HCT116 (cell line): ENCODE measurements around the gene DMD. TPM values are rescaled to one million over a fixed set of nuclear protein-coding genes. Genes with fewer than 3 reads are reported as not detected.

Experiments
- ATAC-seq: fragments of 200-7000 bp; cut with Tn5 transposase; 2 replicates; pipeline ENCODE4 v1.9.1; 2020; ENCODE audit warnings: mild to moderate bottlenecking, moderate library complexity
- BruUV-seq: library from RNA; stranded (reverse); fragments of 400-500 nt; replicated peaks from 2 replicates; lab custom pipeline; 2021; lab: Mats Ljungman, UMichigan
- CTCF ChIA-PET: fragments of 300-600 bp; sonication (Branson Sonifier 250); formaldehyde crosslinking; loops from one replicate; lab custom pipeline; 2021; ENCODE audit warnings: antibody characterized with exemption; lab: Charles Lee
- POLR2A ChIA-PET: fragments of 300-600, 350-600 bp; sonication (Branson Sonifier 250); formaldehyde crosslinking; loops from one replicate; lab custom pipeline; 2021; ENCODE audit warnings: antibody characterized with exemption; lab: Charles Lee
- RAD21 ChIA-PET, 2 experiments: fragments of 300-600 bp; sonication (Branson Sonifier 250); formaldehyde crosslinking; loops; one replicate each; lab custom pipeline; 2023; ENCODE audit warnings: low total read pairs in 2 of 2; ENCODE audit not compliant: uncharacterized antibody in 2 of 2, unreplicated experiment in 2 of 2, low non-redundant PET in 1 of 2; lab: Charles Lee
- DNase-seq: peaks from one replicate; pipeline ENCODE4 v3.0.0-alpha.2; 2010; ENCODE audit warnings: low read depth, low spot score
- H2AFZ ChIP-seq: fragments of 200-600 bp; shearing (Covaris generic), sonication (generic); 2 replicates; pipeline ENCODE4 v1.6.1; 2017; ENCODE audit warnings: low read depth, mixed run types, mixed read lengths, antibody characterized with exemption, low read length; ENCODE audit not compliant: poor library complexity, severe bottlenecking
- H3K27ac ChIP-seq: 2 replicates; pipeline ENCODE4 v1.5.1; 2012; ENCODE audit warnings: low read depth, low read length
- H3K27me3 ChIP-seq: fragments of 200-600 bp; sonication (generic); 2 replicates; pipeline ENCODE4 v1.6.1; 2016; ENCODE audit warnings: mixed run types, low read length, mixed read lengths; ENCODE audit not compliant: insufficient read depth
- H3K36me3 ChIP-seq, 2 experiments: fragments of 200-500 bp in 1 of 2; fragments of 200-600 bp in 1 of 2; sonication (Bioruptor generic) in 1 of 2; sonication (generic) in 1 of 2; 2 replicates each; pipeline versions ENCODE4 v1.5.1 to v1.6.1; 2014 to 2016; ENCODE audit warnings: low read length in 2 of 2, inconsistent platforms in 1 of 2, mixed read lengths in 1 of 2, mixed run types in 1 of 2; ENCODE audit not compliant: insufficient read depth in 2 of 2, control insufficient read depth in 1 of 2
- H3K4me1 ChIP-seq, 2 experiments: fragments of 200-600 bp in 1 of 2; sonication (generic) in 1 of 2; 2 replicates each; pipeline versions ENCODE4 v1.5.1 to v1.6.1; 2012 to 2017; ENCODE audit warnings: low read length in 2 of 2, inconsistent platforms in 1 of 2, mild to moderate bottlenecking in 1 of 2, mixed read lengths in 1 of 2, mixed run types in 1 of 2, moderate library complexity in 1 of 2; ENCODE audit not compliant: insufficient read depth in 2 of 2, control insufficient read depth in 1 of 2
- H3K4me2 ChIP-seq: fragments of 200-600 bp; sonication (generic); 2 replicates; pipeline ENCODE4 v1.6.1; 2017; ENCODE audit warnings: mixed run types, low read length, mixed read lengths
- H3K4me3 ChIP-seq, 2 experiments: fragments of 200-600 bp in 1 of 2; sonication (generic) in 1 of 2; replicated peaks in 1 of 2; 2 replicates each; pipeline ENCODE4 v1.5.1; 2011 to 2016; ENCODE audit warnings: low read length in 2 of 2, control low read depth in 1 of 2, low read depth in 1 of 2, mild to moderate bottlenecking in 1 of 2, mixed read lengths in 1 of 2, mixed run types in 1 of 2
- H3K79me2 ChIP-seq: fragments of 200-600 bp; sonication (generic); 2 replicates; pipeline ENCODE4 v1.6.1; 2017; ENCODE audit warnings: mild to moderate bottlenecking, mixed run types, low read length, moderate library complexity, mixed read lengths; ENCODE audit not compliant: insufficient read depth
- H3K9ac ChIP-seq: fragments of 200-600 bp; sonication (generic); 2 replicates; pipeline ENCODE4 v1.6.1; 2016; ENCODE audit warnings: low read length, mixed read lengths
- H3K9me2 ChIP-seq: fragments of 200-600 bp; sonication (generic), shearing (Covaris generic); 2 replicates; pipeline ENCODE4 v1.6.1; 2017; ENCODE audit warnings: mixed run types, mild to moderate bottlenecking, moderate library complexity; ENCODE audit not compliant: insufficient read depth
- H3K9me3 ChIP-seq, 2 experiments: fragments of 200-500 bp in 1 of 2; fragments of 200-600 bp in 1 of 2; sonication (Bioruptor generic) in 1 of 2; sonication (generic) in 1 of 2; 2 replicates each; pipeline ENCODE4 v1.6.1; 2014 to 2017; ENCODE audit warnings: low read length in 2 of 2, mixed read lengths in 2 of 2, inconsistent platforms in 1 of 2, low read depth in 1 of 2, mild to moderate bottlenecking in 1 of 2, mixed run types in 1 of 2, moderate library complexity in 1 of 2; ENCODE audit not compliant: control insufficient read depth in 1 of 2, insufficient read depth in 1 of 2
- H4K20me1 ChIP-seq: fragments of 200-600 bp; sonication (generic), shearing (Covaris generic); 2 replicates; pipeline ENCODE4 v1.6.1; 2017; ENCODE audit warnings: mixed run types, mild to moderate bottlenecking, moderate library complexity; ENCODE audit not compliant: insufficient read depth
- CEBPB ChIP-seq: IDR thresholded peaks from 2 replicates; pipeline ENCODE4 v1.6.1; 2012; ENCODE audit warnings: low read depth
- EGR1 ChIP-seq: IDR thresholded peaks from 2 replicates; pipeline ENCODE4 v1.6.1; 2012; ENCODE audit warnings: low read depth
- ELF1 ChIP-seq: IDR thresholded peaks from 2 replicates; pipeline ENCODE4 v1.6.1; 2012; ENCODE audit warnings: low read depth, borderline replicate concordance
- FOSL1 ChIP-seq: IDR thresholded peaks from 2 replicates; pipeline ENCODE4 v1.6.1; 2012; ENCODE audit warnings: low read depth
- JUND ChIP-seq: IDR thresholded peaks from 2 replicates; pipeline ENCODE4 v1.6.1; 2012
- POLR2A ChIP-seq: IDR thresholded peaks from 2 replicates; pipeline ENCODE4 v1.7.0; 2011; ENCODE audit warnings: borderline replicate concordance; ENCODE audit not compliant: insufficient read depth, insufficient read length; ENCODE audit errors: extremely low read depth
- POLR2AphosphoS5 ChIP-seq: IDR thresholded peaks from 2 replicates; pipeline ENCODE4 v1.6.1; 2011; ENCODE audit warnings: mild to moderate bottlenecking, low read depth, low read length, moderate library complexity
- RAD21 ChIP-seq: IDR thresholded peaks from 2 replicates; pipeline ENCODE4 v1.6.1; 2012; ENCODE audit warnings: low read depth, mild to moderate bottlenecking
- REST ChIP-seq: IDR thresholded peaks from 2 replicates; pipeline ENCODE4 v1.6.1; 2012; ENCODE audit warnings: low read depth
- SP1 ChIP-seq: IDR thresholded peaks from 2 replicates; pipeline ENCODE4 v1.6.1; 2012; ENCODE audit warnings: low read depth
- YY1 ChIP-seq: IDR thresholded peaks from 2 replicates; pipeline ENCODE4 v1.6.1; 2011; ENCODE audit warnings: low read length, low read depth, moderate library complexity, mild to moderate bottlenecking; ENCODE audit not compliant: insufficient replicate concordance; ENCODE audit errors: extremely low read depth
- ZBTB33 ChIP-seq: IDR thresholded peaks from 2 replicates; pipeline ENCODE4 v1.6.1; 2011; ENCODE audit warnings: mild to moderate bottlenecking, low read length, moderate library complexity; ENCODE audit not compliant: insufficient replicate concordance; ENCODE audit errors: extremely low read depth
- ZFX ChIP-seq: fragments of 450-650 bp; IDR thresholded peaks from 2 replicates; pipeline ENCODE4 v1.6.1; 2017
- intact Hi-C: fragments of 100-400 bp; cut with micrococcal nuclease; formaldehyde crosslinking; loops from 2 replicates; pipeline ENCODE4 v1.10.0; 2022
- total RNA-seq: library from RNA; stranded (reverse); gene quantifications from one replicate; pipeline ENCODE4 v1.2.1, GENCODE V29; 2021; ENCODE audit not compliant: unreplicated experiment

Gene DMD
- total RNA-seq, 1 experiment from 2014 or later: 0.05 TPM

GRCh38 chrX:31268359-31268758, 1943.0 kb downstream of the DMD start:
- ATAC-seq: no peak
- no peaks in the 10 kb centered on the region for H3K27me3 ChIP-seq
- ChIA-PET RAD21 (no interaction called here), POLR2A (no interaction called here), CTCF (no interaction called here)
- H2AFZ ChIP-seq: no peak overlapping the region
- H3K4me1 ChIP-seq: no peaks in the 10 kb centered on the region
- DNase-seq: no peak
- no TSS peak for BruUV-seq
- no peaks in the 10 kb centered on the region for H3K79me2 ChIP-seq
- no peak overlapping the region for H3K4me3 ChIP-seq
- H3K36me3 ChIP-seq: no peaks in the 10 kb centered on the region
- H3K27ac ChIP-seq: no peak overlapping the region
- no peaks in the 10 kb centered on the region for H4K20me1 ChIP-seq
- TF ChIP-seq ELF1 (no peak), SP1 (no peak), EGR1 (no peak), FOSL1 (no peak), YY1 (no peak), ZFX (no peak), ZBTB33 (no peak), JUND (no peak), POLR2A (no peak), REST (no peak), POLR2AphosphoS5 (no peak), RAD21 (no peak), CEBPB (no peak)
- no peaks in the 10 kb centered on the region for H3K9me3 ChIP-seq
- no peak overlapping the region for H3K9ac ChIP-seq
- intact Hi-C loops: no loop called here
- H3K9me2 ChIP-seq: no peaks in the 10 kb centered on the region
- H3K4me2 ChIP-seq: no peak overlapping the region
